HepG2 (cell line): ENCODE data around the gene ZNF322. TPM values are rescaled to one million over a fixed set of nuclear protein-coding genes. Genes with fewer than 3 reads are reported as not detected.
A peak's percentile ranks its signal among the peaks of the same experiment; 100 is the strongest.

Experiments used
- ATF7-NPFF ChIP-seq: sonication (generic); formaldehyde crosslinking; IDR thresholded peaks from 2 replicates; pipeline ENCODE4 v1.8.1; 2023; ENCODE audit warnings: mild to moderate bottlenecking, low read depth, missing genetic modification reagents, moderate library complexity
- HMG20B ChIP-seq: conservative IDR thresholded peaks from 2 replicates; pipeline ENCODE4 v1.6.1; 2016; ENCODE audit warnings: missing genetic modification reagents, missing compliant biosample characterization
- MAZ ChIP-seq, 2 experiments: sonication (generic) in 1 of 2; formaldehyde crosslinking in 1 of 2; IDR thresholded peaks; 2 replicates each; pipeline versions ENCODE4 v1.5.0 to v1.6.1; 2012 to 2020; ENCODE audit warnings: low read depth in 2 of 2, mild to moderate bottlenecking in 2 of 2, borderline replicate concordance in 1 of 2, improper control_type of control experiment in 1 of 2, low read length in 1 of 2, missing genetic modification reagents in 1 of 2, moderate library complexity in 1 of 2
- NFIB ChIP-seq: sonication (generic); formaldehyde crosslinking; IDR thresholded peaks from 2 replicates; pipeline ENCODE4 v1.9.0; 2021; ENCODE audit warnings: missing genetic modification reagents, mild to moderate bottlenecking, borderline replicate concordance
- POGZ ChIP-seq: sonication (generic); formaldehyde crosslinking; IDR thresholded peaks from 2 replicates; pipeline ENCODE4 v1.4.0; 2020; ENCODE audit warnings: mild to moderate bottlenecking, missing genetic modification reagents
- RXRB ChIP-seq: IDR thresholded peaks from 2 replicates; pipeline ENCODE4 v1.6.1; 2016; ENCODE audit warnings: borderline replicate concordance, missing genetic modification reagents, missing compliant biosample characterization
- SMAD9 ChIP-seq: sonication (generic); formaldehyde crosslinking; IDR thresholded peaks from 2 replicates; pipeline ENCODE4 v1.5.1; 2020; ENCODE audit warnings: mild to moderate bottlenecking, missing genetic modification reagents
- XRCC5 ChIP-seq: fragments of 200-400 bp; formaldehyde crosslinking; optimal IDR thresholded peaks from 2 replicates; pipeline ENCODE3; 2017; ENCODE audit warnings: mild to moderate bottlenecking, low read length
- ZNF207 ChIP-seq: fragments of 450-650 bp; IDR thresholded peaks from 2 replicates; pipeline ENCODE4 v1.6.1; 2016; ENCODE audit warnings: antibody characterized with exemption, borderline replicate concordance
- ZNF383 ChIP-seq: sonication (generic); formaldehyde crosslinking; IDR thresholded peaks from 2 replicates; pipeline ENCODE4 v1.4.0; 2020; ENCODE audit warnings: missing genetic modification reagents, mild to moderate bottlenecking, borderline replicate concordance
- ZNF44 ChIP-seq: sonication (generic); formaldehyde crosslinking; IDR thresholded peaks from 2 replicates; pipeline ENCODE4 v1.5.1; 2020; ENCODE audit warnings: mild to moderate bottlenecking, missing genetic modification reagents
- ZNF703 ChIP-seq: sonication (generic); formaldehyde crosslinking; IDR thresholded peaks from 2 replicates; pipeline ENCODE4 v1.5.1; 2020; ENCODE audit warnings: missing genetic modification reagents, mild to moderate bottlenecking, moderate library complexity, borderline replicate concordance
- ZNF879 ChIP-seq: sonication (generic); formaldehyde crosslinking; IDR thresholded peaks from 2 replicates; pipeline ENCODE4 v1.8.1; 2023; ENCODE audit warnings: missing genetic modification reagents
- ZSCAN9 ChIP-seq: IDR thresholded peaks from 2 replicates; pipeline ENCODE4 v1.6.1; 2016; ENCODE audit warnings: borderline replicate concordance
- polyA plus RNA-seq, 8 experiments: library from polyadenylated mRNA; depleted of rRNA in 3 of 8; stranded (reverse) in 7 of 8; unstranded in 1 of 8; fragments of >200 nt; fragmentation: Illumina TruSeq in 4 of 8; extraction: Trizol in 4 of 8; gene quantifications; 2 replicates each; pipeline versions ENCODE4 v1.2.1 to v1.2.3, GENCODE V29; 2011 to 2016; ENCODE audit warnings: low read depth in 4 of 8, missing spikeins in 1 of 8, mixed read lengths in 1 of 8; ENCODE audit not compliant: insufficient read depth in 1 of 8
- total RNA-seq, 5 experiments: library from RNA; depleted of rRNA; stranded (reverse); fragments of >200 nt; fragmentation: Illumina TruSeq; extraction: Trizol; gene quantifications; 2 replicates each; pipeline ENCODE4 v1.2.3, GENCODE V29; 2016; ENCODE audit warnings: low read depth in 1 of 5
- TF ChIP-seq, protein P1 (sequence below): sonication (generic); formaldehyde crosslinking; IDR thresholded peaks from 2 replicates; pipeline ENCODE4 v1.5.0; 2020; ENCODE audit warnings: missing genetic modification reagents, mild to moderate bottlenecking, borderline replicate concordance
- TF ChIP-seq, protein P2 (sequence below): sonication (generic); formaldehyde crosslinking; conservative IDR thresholded peaks from 2 replicates; pipeline ENCODE4 v1.4.0; 2020; ENCODE audit warnings: missing genetic modification reagents
- TF ChIP-seq, protein P3 (sequence below): sonication (generic); formaldehyde crosslinking; IDR thresholded peaks from 2 replicates; pipeline ENCODE4 v1.8.0; 2022; ENCODE audit warnings: missing genetic modification reagents, mild to moderate bottlenecking, inconsistent platforms, borderline replicate concordance
- TF ChIP-seq, protein P4 (sequence below): sonication (generic); formaldehyde crosslinking; IDR thresholded peaks from 2 replicates; pipeline ENCODE4 v1.9.0; 2021; ENCODE audit warnings: missing genetic modification reagents, borderline replicate concordance
- TF ChIP-seq, protein P5 (sequence below): sonication (generic); formaldehyde crosslinking; IDR thresholded peaks from 2 replicates; pipeline ENCODE4 v1.4.0; 2020; ENCODE audit warnings: missing genetic modification reagents

Gene ZNF322
- total and polyA plus RNA-seq, 2 of the 13 experiments (the other 11 are each of a cell fraction or from before 2014, with no cell fraction given) = 8.3 to 22.8 TPM

DNA sequence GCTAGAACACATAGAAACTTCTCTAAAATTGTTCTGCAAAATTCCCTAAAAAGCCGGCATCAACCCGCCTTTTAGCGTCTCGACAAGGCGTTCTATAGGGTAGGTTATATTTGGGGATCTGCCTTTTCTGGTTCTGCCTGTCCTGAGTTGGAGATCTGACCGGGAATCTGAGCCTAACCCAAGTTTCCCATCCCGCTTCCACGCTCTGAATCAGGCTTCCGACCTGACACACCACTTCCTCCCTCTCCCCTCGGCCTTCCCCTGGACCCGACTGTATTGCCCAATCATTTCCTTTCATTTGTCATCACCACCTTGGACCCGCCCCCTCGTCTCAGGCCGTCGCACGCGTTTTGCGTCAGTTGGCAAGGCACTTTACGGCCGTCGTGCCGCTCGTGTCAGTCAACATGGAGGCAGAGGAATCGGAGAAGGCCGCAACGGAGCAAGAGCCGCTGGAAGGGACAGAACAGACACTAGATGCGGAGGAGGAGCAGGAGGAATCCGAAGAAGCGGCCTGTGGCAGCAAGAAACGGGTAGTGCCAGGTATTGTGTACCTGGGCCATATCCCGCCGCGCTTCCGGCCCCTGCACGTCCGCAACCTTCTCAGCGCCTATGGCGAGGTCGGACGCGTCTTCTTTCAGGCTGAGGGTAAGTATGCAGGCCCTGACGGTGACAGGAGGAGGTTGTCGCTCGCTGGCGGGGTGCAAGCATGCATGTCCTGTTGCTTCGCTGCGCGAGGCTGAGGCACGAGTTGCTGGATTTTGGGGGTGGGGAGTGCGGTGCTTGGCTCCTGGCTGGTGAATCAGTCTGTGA, 62.8 kb downstream of the ZNF322 start, which contains the start of gene ABT1 (continued):
- TF ChIP-seq, protein P1, sequence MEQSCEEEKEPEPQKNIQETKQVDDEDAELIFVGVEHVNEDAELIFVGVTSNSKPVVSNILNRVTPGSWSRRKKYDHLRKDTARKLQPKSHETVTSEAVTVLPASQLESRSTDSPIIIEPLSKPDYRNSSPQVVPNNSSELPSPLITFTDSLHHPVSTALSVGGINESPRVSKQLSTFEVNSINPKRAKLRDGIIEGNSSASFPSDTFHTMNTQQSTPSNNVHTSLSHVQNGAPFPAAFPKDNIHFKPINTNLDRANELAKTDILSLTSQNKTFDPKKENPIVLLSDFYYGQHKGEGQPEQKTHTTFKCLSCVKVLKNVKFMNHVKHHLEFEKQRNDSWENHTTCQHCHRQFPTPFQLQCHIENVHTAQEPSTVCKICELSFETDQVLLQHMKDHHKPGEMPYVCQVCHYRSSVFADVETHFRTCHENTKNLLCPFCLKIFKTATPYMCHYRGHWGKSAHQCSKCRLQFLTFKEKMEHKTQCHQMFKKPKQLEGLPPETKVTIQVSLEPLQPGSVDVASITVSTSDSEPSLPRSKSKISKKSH = peak; percentile 96
- TF ChIP-seq ZNF879 (CRISPR knock-in tag) = no peak
- TF ChIP-seq SMAD9 (CRISPR knock-in tag) = no peak
- peak; percentile 96 for TF ChIP-seq XRCC5
- no peak for TF ChIP-seq NFIB
- no peak for TF ChIP-seq ZNF703 (CRISPR knock-in tag)
- TF ChIP-seq, protein P2, sequence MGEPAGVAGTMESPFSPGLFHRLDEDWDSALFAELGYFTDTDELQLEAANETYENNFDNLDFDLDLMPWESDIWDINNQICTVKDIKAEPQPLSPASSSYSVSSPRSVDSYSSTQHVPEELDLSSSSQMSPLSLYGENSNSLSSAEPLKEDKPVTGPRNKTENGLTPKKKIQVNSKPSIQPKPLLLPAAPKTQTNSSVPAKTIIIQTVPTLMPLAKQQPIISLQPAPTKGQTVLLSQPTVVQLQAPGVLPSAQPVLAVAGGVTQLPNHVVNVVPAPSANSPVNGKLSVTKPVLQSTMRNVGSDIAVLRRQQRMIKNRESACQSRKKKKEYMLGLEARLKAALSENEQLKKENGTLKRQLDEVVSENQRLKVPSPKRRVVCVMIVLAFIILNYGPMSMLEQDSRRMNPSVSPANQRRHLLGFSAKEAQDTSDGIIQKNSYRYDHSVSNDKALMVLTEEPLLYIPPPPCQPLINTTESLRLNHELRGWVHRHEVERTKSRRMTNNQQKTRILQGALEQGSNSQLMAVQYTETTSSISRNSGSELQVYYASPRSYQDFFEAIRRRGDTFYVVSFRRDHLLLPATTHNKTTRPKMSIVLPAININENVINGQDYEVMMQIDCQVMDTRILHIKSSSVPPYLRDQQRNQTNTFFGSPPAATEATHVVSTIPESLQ (CRISPR knock-in tag) = peak; percentile 86; the same call in 1 of the 2 replicates
- TF ChIP-seq RXRB (CRISPR knock-in tag) = peak; percentile 91
- peak; percentile 57; the same call in 1 of the 2 replicates for TF ChIP-seq ZNF44 (CRISPR knock-in tag)
- no peak for TF ChIP-seq ZNF207
- TF ChIP-seq ATF7-NPFF (CRISPR knock-in tag) = peak; percentile 70
- TF ChIP-seq ZNF383 (CRISPR knock-in tag) = no peak
- TF ChIP-seq, protein P3, sequence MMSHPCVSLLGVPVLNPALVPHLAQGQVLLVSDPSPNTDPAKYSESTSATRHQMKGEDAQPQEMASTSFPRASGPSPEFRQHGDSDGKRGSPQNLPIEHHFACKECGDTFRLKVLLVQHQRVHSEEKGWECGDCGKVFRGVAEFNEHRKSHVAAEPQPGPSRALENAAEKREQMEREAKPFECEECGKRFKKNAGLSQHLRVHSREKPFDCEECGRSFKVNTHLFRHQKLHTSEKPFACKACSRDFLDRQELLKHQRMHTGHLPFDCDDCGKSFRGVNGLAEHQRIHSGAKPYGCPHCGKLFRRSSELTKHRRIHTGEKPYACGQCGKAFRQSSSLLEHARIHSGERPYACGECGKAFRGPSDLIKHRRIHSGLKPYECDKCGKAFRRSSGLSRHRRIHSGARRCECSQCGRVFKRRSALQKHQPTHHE (CRISPR knock-in tag) = no peak; the same call in 1 of the 2 replicates
- peak; percentile 84; the same call in 1 of the 2 replicates for TF ChIP-seq HMG20B (CRISPR knock-in tag)
- TF ChIP-seq, protein P4, sequence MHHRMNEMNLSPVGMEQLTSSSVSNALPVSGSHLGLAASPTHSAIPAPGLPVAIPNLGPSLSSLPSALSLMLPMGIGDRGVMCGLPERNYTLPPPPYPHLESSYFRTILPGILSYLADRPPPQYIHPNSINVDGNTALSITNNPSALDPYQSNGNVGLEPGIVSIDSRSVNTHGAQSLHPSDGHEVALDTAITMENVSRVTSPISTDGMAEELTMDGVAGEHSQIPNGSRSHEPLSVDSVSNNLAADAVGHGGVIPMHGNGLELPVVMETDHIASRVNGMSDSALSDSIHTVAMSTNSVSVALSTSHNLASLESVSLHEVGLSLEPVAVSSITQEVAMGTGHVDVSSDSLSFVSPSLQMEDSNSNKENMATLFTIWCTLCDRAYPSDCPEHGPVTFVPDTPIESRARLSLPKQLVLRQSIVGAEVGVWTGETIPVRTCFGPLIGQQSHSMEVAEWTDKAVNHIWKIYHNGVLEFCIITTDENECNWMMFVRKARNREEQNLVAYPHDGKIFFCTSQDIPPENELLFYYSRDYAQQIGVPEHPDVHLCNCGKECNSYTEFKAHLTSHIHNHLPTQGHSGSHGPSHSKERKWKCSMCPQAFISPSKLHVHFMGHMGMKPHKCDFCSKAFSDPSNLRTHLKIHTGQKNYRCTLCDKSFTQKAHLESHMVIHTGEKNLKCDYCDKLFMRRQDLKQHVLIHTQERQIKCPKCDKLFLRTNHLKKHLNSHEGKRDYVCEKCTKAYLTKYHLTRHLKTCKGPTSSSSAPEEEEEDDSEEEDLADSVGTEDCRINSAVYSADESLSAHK (CRISPR knock-in tag) = peak; percentile 55; the same call in 1 of the 2 replicates
- TF ChIP-seq POGZ = peak; percentile 99
- TF ChIP-seq, protein P5, sequence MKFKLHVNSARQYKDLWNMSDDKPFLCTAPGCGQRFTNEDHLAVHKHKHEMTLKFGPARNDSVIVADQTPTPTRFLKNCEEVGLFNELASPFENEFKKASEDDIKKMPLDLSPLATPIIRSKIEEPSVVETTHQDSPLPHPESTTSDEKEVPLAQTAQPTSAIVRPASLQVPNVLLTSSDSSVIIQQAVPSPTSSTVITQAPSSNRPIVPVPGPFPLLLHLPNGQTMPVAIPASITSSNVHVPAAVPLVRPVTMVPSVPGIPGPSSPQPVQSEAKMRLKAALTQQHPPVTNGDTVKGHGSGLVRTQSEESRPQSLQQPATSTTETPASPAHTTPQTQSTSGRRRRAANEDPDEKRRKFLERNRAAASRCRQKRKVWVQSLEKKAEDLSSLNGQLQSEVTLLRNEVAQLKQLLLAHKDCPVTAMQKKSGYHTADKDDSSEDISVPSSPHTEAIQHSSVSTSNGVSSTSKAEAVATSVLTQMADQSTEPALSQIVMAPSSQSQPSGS (CRISPR knock-in tag) = peak; percentile 96
- TF ChIP-seq ZSCAN9 (CRISPR knock-in tag) = peak; percentile 95
- TF ChIP-seq MAZ (IDR thresholded peaks at IDR 0.05; ENCODE audit: borderline replicate concordance, low read depth, low read length) = peak; percentile 83; the same call in 1 of the 2 replicates
- TF ChIP-seq MAZ (CRISPR knock-in tag; IDR thresholded peaks at IDR 0.05; ENCODE audit: low read depth) = peak; percentile 94
